Measurements from ENCODE around the gene CLNK. TPM values are rescaled to one million over a fixed set of nuclear protein-coding genes. Genes with fewer than 3 reads are reported as not detected.

Gene CLNK
- total and polyA plus RNA-seq, 4 donors: under 0.01 to 0.26 (median 0.11) TPM

- H3K27ac ChIP-seq (ENCODE audit: low read depth, low read length): no peak overlapping the region
- no peak for DNase-seq (ENCODE audit: low read depth in 4 of 6, low spot score in 6 of 6)
- no peak overlapping the region for H3K4me3 ChIP-seq (ENCODE audit: low read depth, low read length)
- H3K27me3 ChIP-seq (ENCODE audit: control insufficient read depth, insufficient read depth, low read length): no peaks in the 10 kb centered on the region
- H3K36me3 ChIP-seq (ENCODE audit: control insufficient read depth, insufficient read depth, low read length): no peaks in the 10 kb centered on the region
- H3K9me3 ChIP-seq (ENCODE audit: control insufficient read depth, insufficient read depth, low read length): no peaks in the 10 kb centered on the region
- WGBS (ENCODE audit: insufficient coverage): 92% methylated on average over 6 of the region's 8 CpGs
- H3K4me1 ChIP-seq (ENCODE audit: control insufficient read depth, insufficient read depth, low read length): no peaks in the 10 kb centered on the region
Observed at GRCh38 chr4:10690185-10690907, 5.8 kb upstream of the CLNK start.

GRCh38 chr4:10688846-10689245 is 4.3 kb upstream of the CLNK start:
- H3K27me3 ChIP-seq (ENCODE audit: control insufficient read depth, insufficient read depth, low read length): no peaks in the 10 kb centered on the region
- no peaks in the 10 kb centered on the region for H3K9me3 ChIP-seq (ENCODE audit: control insufficient read depth, insufficient read depth, low read length)
- no peak overlapping the region for H3K27ac ChIP-seq (ENCODE audit: low read depth, low read length)
- no peak for DNase-seq (ENCODE audit: low read depth in 4 of 6, low spot score in 6 of 6)
- H3K4me1 ChIP-seq (ENCODE audit: control insufficient read depth, insufficient read depth, low read length): no peaks in the 10 kb centered on the region
- WGBS (ENCODE audit: insufficient coverage): 79% methylated on average over 4 of the region's 6 CpGs
- no peak overlapping the region for H3K4me3 ChIP-seq (ENCODE audit: low read depth, low read length)
- no peaks in the 10 kb centered on the region for H3K36me3 ChIP-seq (ENCODE audit: control insufficient read depth, insufficient read depth, low read length)

GRCh38 chr4:10688022-10688421 is 3.5 kb upstream of the CLNK start:
- Histone ChIP-seq H3K4me1 (ENCODE audit: control insufficient read depth, insufficient read depth, low read length) (no peaks in the 10 kb centered on the region), H3K27me3 (ENCODE audit: control insufficient read depth, insufficient read depth, low read length) (no peaks in the 10 kb centered on the region), H3K27ac (ENCODE audit: low read depth, low read length) (no peak overlapping the region), H3K4me3 (ENCODE audit: low read depth, low read length) (no peak overlapping the region), H3K36me3 (ENCODE audit: control insufficient read depth, insufficient read depth, low read length) (no peaks in the 10 kb centered on the region), H3K9me3 (ENCODE audit: control insufficient read depth, insufficient read depth, low read length) (no peaks in the 10 kb centered on the region)
- DNase-seq (ENCODE audit: low read depth in 4 of 6, low spot score in 6 of 6): no peak
- WGBS (ENCODE audit: insufficient coverage): 87% methylated on average over 3 of the region's 3 CpGs

GRCh38 chr4:10687526-10687925 is 3.0 kb upstream of the CLNK start:
- no peaks in the 10 kb centered on the region for H3K27me3 ChIP-seq (ENCODE audit: control insufficient read depth, insufficient read depth, low read length)
- no peaks in the 10 kb centered on the region for H3K36me3 ChIP-seq (ENCODE audit: control insufficient read depth, insufficient read depth, low read length)
- no peak overlapping the region for H3K4me3 ChIP-seq (ENCODE audit: low read depth, low read length)
- no peaks in the 10 kb centered on the region for H3K4me1 ChIP-seq (ENCODE audit: control insufficient read depth, insufficient read depth, low read length)
- no peak for DNase-seq (ENCODE audit: low read depth in 4 of 6, low spot score in 6 of 6)
- H3K27ac ChIP-seq (ENCODE audit: low read depth, low read length): no peak overlapping the region
- WGBS (ENCODE audit: insufficient coverage): 100% methylated on average over 2 of the region's 5 CpGs
- no peaks in the 10 kb centered on the region for H3K9me3 ChIP-seq (ENCODE audit: control insufficient read depth, insufficient read depth, low read length)

- no peaks in the 10 kb centered on the region for H3K36me3 ChIP-seq (ENCODE audit: control insufficient read depth, insufficient read depth, low read length)
- no peaks in the 10 kb centered on the region for H3K4me1 ChIP-seq (ENCODE audit: control insufficient read depth, insufficient read depth, low read length)
- DNase-seq (ENCODE audit: low read depth in 4 of 6, low spot score in 6 of 6): no peak
- H3K27me3 ChIP-seq (ENCODE audit: control insufficient read depth, insufficient read depth, low read length): no peaks in the 10 kb centered on the region
- WGBS (ENCODE audit: insufficient coverage): 79% methylated on average over 2 of the region's 3 CpGs
- no peaks in the 10 kb centered on the region for H3K9me3 ChIP-seq (ENCODE audit: control insufficient read depth, insufficient read depth, low read length)
- no peak overlapping the region for H3K4me3 ChIP-seq (ENCODE audit: low read depth, low read length)
- H3K27ac ChIP-seq (ENCODE audit: low read depth, low read length): no peak overlapping the region
Observed at GRCh38 chr4:10682397-10682796, 2.2 kb downstream of the CLNK start.

GRCh38 chr4:10677796-10678497 is 6.6 kb downstream of the CLNK start:
- WGBS (ENCODE audit: insufficient coverage): 38% methylated on average over 1 of the region's 5 CpGs
- Histone ChIP-seq H3K4me3 (ENCODE audit: low read depth, low read length) (no peak overlapping the region), H3K4me1 (ENCODE audit: control insufficient read depth, insufficient read depth, low read length) (no peaks in the 10 kb centered on the region), H3K36me3 (ENCODE audit: control insufficient read depth, insufficient read depth, low read length) (no peaks in the 10 kb centered on the region), H3K27me3 (ENCODE audit: control insufficient read depth, insufficient read depth, low read length) (no peaks in the 10 kb centered on the region), H3K9me3 (ENCODE audit: control insufficient read depth, insufficient read depth, low read length) (no peaks in the 10 kb centered on the region), H3K27ac (ENCODE audit: low read depth, low read length) (no peak overlapping the region)
- DNase-seq (ENCODE audit: low read depth in 4 of 6, low spot score in 6 of 6): no peak

GRCh38 chr4:10673817-10674369 is 10.7 kb downstream of the CLNK start:
- WGBS (ENCODE audit: insufficient coverage): 81% methylated on average over 4 of the region's 5 CpGs
- Histone ChIP-seq H3K27ac (ENCODE audit: low read depth, low read length) (no peak overlapping the region), H3K9me3 (ENCODE audit: control insufficient read depth, insufficient read depth, low read length) (no peaks in the 10 kb centered on the region), H3K36me3 (ENCODE audit: control insufficient read depth, insufficient read depth, low read length) (no peaks in the 10 kb centered on the region), H3K27me3 (ENCODE audit: control insufficient read depth, insufficient read depth, low read length) (no peaks in the 10 kb centered on the region), H3K4me1 (ENCODE audit: control insufficient read depth, insufficient read depth, low read length) (no peaks in the 10 kb centered on the region), H3K4me3 (ENCODE audit: low read depth, low read length) (no peak overlapping the region)
- DNase-seq (ENCODE audit: low read depth in 4 of 6, low spot score in 6 of 6): no peak

- Histone ChIP-seq H3K4me1 (ENCODE audit: control insufficient read depth, insufficient read depth, low read length) (peaks cover 3% of the 10 kb centered on the region), H3K27ac (ENCODE audit: low read depth, low read length) (no peak overlapping the region), H3K36me3 (ENCODE audit: control insufficient read depth, insufficient read depth, low read length) (no peaks in the 10 kb centered on the region), H3K9me3 (ENCODE audit: control insufficient read depth, insufficient read depth, low read length) (no peaks in the 10 kb centered on the region), H3K4me3 (ENCODE audit: low read depth, low read length) (no peak overlapping the region), H3K27me3 (ENCODE audit: control insufficient read depth, insufficient read depth, low read length) (no peaks in the 10 kb centered on the region)
- no peak for DNase-seq (ENCODE audit: low read depth in 4 of 6, low spot score in 6 of 6)
- no CpG with 5 or more reads among the region's 3 CpGs for WGBS (ENCODE audit: insufficient coverage)
Observed at GRCh38 chr4:10672379-10672778, 12.2 kb downstream of the CLNK start.

GRCh38 chr4:10671799-10672198 is 12.8 kb downstream of the CLNK start:
- 73% methylated on average over 4 of the region's 8 CpGs for WGBS (ENCODE audit: insufficient coverage)
- Histone ChIP-seq H3K36me3 (ENCODE audit: control insufficient read depth, insufficient read depth, low read length) (no peaks in the 10 kb centered on the region), H3K9me3 (ENCODE audit: control insufficient read depth, insufficient read depth, low read length) (no peaks in the 10 kb centered on the region), H3K27me3 (ENCODE audit: control insufficient read depth, insufficient read depth, low read length) (no peaks in the 10 kb centered on the region), H3K4me1 (ENCODE audit: control insufficient read depth, insufficient read depth, low read length) (peaks cover 3% of the 10 kb centered on the region), H3K27ac (ENCODE audit: low read depth, low read length) (no peak overlapping the region), H3K4me3 (ENCODE audit: low read depth, low read length) (no peak overlapping the region)
- no peak for DNase-seq (ENCODE audit: low read depth in 4 of 6, low spot score in 6 of 6)

- no peak overlapping the region for H3K27ac ChIP-seq (ENCODE audit: low read depth, low read length)
- H3K4me3 ChIP-seq (ENCODE audit: low read depth, low read length): no peak overlapping the region
- WGBS (ENCODE audit: insufficient coverage): no CpG with 5 or more reads among the region's 1 CpG
- H3K27me3 ChIP-seq (ENCODE audit: control insufficient read depth, insufficient read depth, low read length): no peaks in the 10 kb centered on the region
- no peaks in the 10 kb centered on the region for H3K36me3 ChIP-seq (ENCODE audit: control insufficient read depth, insufficient read depth, low read length)
- no peaks in the 10 kb centered on the region for H3K9me3 ChIP-seq (ENCODE audit: control insufficient read depth, insufficient read depth, low read length)
- H3K4me1 ChIP-seq (ENCODE audit: control insufficient read depth, insufficient read depth, low read length): peaks cover 3% of the 10 kb centered on the region
- no peak for DNase-seq (ENCODE audit: low read depth in 4 of 6, low spot score in 6 of 6)
Observed at GRCh38 chr4:10671366-10671765, 13.2 kb downstream of the CLNK start.
